Thoracic aorta (tissue), 2 donors: Measurements from ENCODE around the gene PXDN. TPM values are rescaled to one million over a fixed set of nuclear protein-coding genes. Genes with fewer than 3 reads are reported as not detected.

Experiments
- ATAC-seq: fragments of 150-250 bp; one replicate; pipeline ENCODE4 v1.8.0; 2017; ENCODE audit warnings: low read depth; ENCODE audit not compliant: insufficient number of reproducible peaks, low FRiP score
- DNase-seq: peaks from one replicate; pipeline ENCODE4 v3.0.0-alpha.2; 2020; ENCODE audit warnings: low spot score
- H3K27ac ChIP-seq, 2 donors: fragments of 200-600 bp; sonication (generic); 1 replicate in 1 of 2; 2 replicates in 1 of 2; pipeline ENCODE4 v1.5.1; 2016; ENCODE audit warnings: mild to moderate bottlenecking in 2 of 2, moderate library complexity in 2 of 2
- H3K27me3 ChIP-seq: fragments of 200-600 bp; sonication (generic); replicated peaks from 2 replicates; pipeline ENCODE4 v1.6.0; 2016; ENCODE audit warnings: mild to moderate bottlenecking; ENCODE audit not compliant: insufficient read depth
- H3K36me3 ChIP-seq: fragments of 200-600 bp; sonication (generic); one replicate; pipeline ENCODE4 v1.5.1; 2016
- H3K4me1 ChIP-seq, 2 donors: fragments of 200-600 bp; sonication (generic); 1 replicate in 1 of 2; 2 replicates in 1 of 2; pipeline versions ENCODE4 v1.5.1 to v1.6.0; 2016; ENCODE audit warnings: low read depth in 2 of 2, mild to moderate bottlenecking in 1 of 2; ENCODE audit not compliant: control insufficient read depth in 1 of 2
- H3K4me3 ChIP-seq: fragments of 200-600 bp; sonication (generic); 2 replicates; pipeline ENCODE4 v1.5.1; 2016; ENCODE audit warnings: mild to moderate bottlenecking
- H3K9me3 ChIP-seq: fragments of 200-600 bp; sonication (generic); 2 replicates; pipeline ENCODE4 v1.5.1; 2016
- CTCF ChIP-seq: fragments of 200-600 bp; sonication (generic); IDR thresholded peaks from one replicate; pipeline ENCODE4 v1.5.1; 2019; ENCODE audit warnings: antibody characterized with exemption
- total RNA-seq, 2 donors: library from RNA; depleted of rRNA; stranded (reverse); fragments of >200 nt; gene quantifications; one replicate each; pipeline versions ENCODE4 v1.1.0 to v1.2.3, GENCODE V29; 2016

The PXDN gene
- total RNA-seq, 2 donors from 2014 or later: 97.5 to 114 TPM

GRCh38 chr2:1588978-1589621 lies 155.2 kb downstream of the PXDN start:
- no peak overlapping the region for H3K27ac ChIP-seq
- TF ChIP-seq CTCF: no peak
- no peaks in the 10 kb centered on the region for H3K9me3 ChIP-seq
- H3K36me3 ChIP-seq: no peaks in the 10 kb centered on the region
- H3K4me1 ChIP-seq: peaks cover 10 to 30% of the 10 kb centered on the region in 2 donors
- DNase-seq (no peak), ATAC-seq (no peak)
- no peaks in the 10 kb centered on the region for H3K27me3 ChIP-seq
- no peak overlapping the region for H3K4me3 ChIP-seq

- H3K4me3 ChIP-seq: no peak overlapping the region
- no peak for TF ChIP-seq CTCF
- H3K27me3 ChIP-seq: no peaks in the 10 kb centered on the region
- H3K36me3 ChIP-seq: no peaks in the 10 kb centered on the region
- H3K27ac ChIP-seq: no peak overlapping the region
- ATAC-seq (no peak), DNase-seq (no peak)
- peaks cover 10 to 22% of the 10 kb centered on the region in 2 donors for H3K4me1 ChIP-seq
- H3K9me3 ChIP-seq: no peaks in the 10 kb centered on the region
These were observed 156.0 kb downstream of the PXDN start for GRCh38 chr2:1588051-1588977.

- TF ChIP-seq CTCF: no peak
- H3K4me3 ChIP-seq: no peak overlapping the region
- H3K4me1 ChIP-seq: peaks cover 6 to 14% of the 10 kb centered on the region in 2 donors
- no peaks in the 10 kb centered on the region for H3K36me3 ChIP-seq
- DNase-seq (no peak), ATAC-seq (no peak)
- no peak overlapping the region for H3K27ac ChIP-seq
- H3K27me3 ChIP-seq: no peaks in the 10 kb centered on the region
- H3K9me3 ChIP-seq: no peaks in the 10 kb centered on the region
These were observed 157.1 kb downstream of the PXDN start for GRCh38 chr2:1586923-1587840.

GRCh38 chr2:1586251-1586922 lies 157.9 kb downstream of the PXDN start:
- Histone ChIP-seq H3K36me3 (no peaks in the 10 kb centered on the region), H3K4me3 (no peak overlapping the region), H3K9me3 (no peaks in the 10 kb centered on the region), H3K4me1 (peaks cover 1 to 6% of the 10 kb centered on the region in 2 donors), H3K27ac (no peak overlapping the region), H3K27me3 (no peaks in the 10 kb centered on the region)
- DNase-seq (no peak), ATAC-seq (no peak)
- no peak for TF ChIP-seq CTCF
